Head of caudate nucleus (tissue), 42 donors: ENCODE results near the gene MRPL44.
"Not testable (repeated sequence)": the region's sequence is repeated elsewhere in the genome, so short reads cannot be mapped to it uniquely, and the experiment has no call there.

Source experiments
- DNase-seq, 42 donors: peaks; one replicate each; pipeline versions ENCODE4 v3.0.0 to v3.0.0-alpha.2; 2020 to 2021; ENCODE audit warnings: mixed read lengths in 7 of 42
- intact Hi-C: fragments of 100-400 bp; cut with DNase I; formaldehyde crosslinking; loops from one replicate; pipeline ENCODE4 v1.15.0; 2022

Gene MRPL44

DNA sequence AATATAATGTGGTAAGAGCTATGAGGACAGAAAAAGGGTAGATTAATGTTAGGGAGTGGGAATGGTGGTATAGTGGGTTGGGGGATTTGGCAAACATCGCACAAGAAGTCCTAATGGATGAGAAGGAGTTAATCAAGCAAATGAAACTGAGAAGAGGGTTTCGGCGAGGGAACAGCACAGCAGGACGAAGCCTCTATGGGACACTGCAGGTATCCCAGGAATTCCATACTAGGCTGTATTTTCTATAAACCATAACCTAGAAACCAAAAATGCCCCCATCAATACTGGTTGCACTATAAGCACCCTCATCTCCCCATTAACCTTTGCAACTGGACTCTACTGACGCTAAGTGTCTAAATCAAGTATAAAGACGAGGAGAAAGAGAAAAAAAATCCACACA is 22.4 kb upstream of the MRPL44 start:
- DNase-seq = no peak
- intact Hi-C loops = no loop called here

DNA sequence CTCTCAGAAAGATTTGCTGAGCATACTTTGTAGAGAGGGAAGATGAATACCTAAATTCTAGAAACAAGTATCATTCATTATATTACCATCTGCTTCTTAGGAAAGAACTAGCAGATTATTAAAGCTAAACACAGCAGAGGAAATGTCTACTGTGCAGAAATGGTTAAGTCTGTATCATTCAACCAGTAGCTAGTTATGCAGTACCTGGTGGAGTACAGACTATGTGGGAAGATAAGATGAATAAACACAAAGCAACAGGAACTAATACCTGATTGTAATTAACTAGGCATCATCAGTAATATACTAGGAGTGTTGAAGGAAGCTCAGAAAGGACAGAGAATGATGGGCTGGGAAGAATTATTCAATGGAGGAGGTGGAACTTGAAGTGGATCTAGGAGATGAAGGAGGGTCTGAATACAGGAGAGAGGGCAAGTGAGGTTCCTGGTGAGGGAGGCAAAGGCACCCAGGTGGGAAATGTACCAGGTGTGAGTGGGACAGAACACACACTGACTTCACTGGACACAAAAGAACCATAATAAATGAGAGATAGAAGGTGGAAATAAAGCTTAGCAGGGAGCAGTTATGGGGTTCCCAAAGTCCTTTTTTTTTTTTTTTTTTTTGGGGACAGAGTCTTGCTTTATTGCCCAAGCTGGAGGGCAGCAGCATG is 21.7 kb upstream of the MRPL44 start:
- intact Hi-C loops = no loop called here
- DNase-seq = no peak

DNA sequence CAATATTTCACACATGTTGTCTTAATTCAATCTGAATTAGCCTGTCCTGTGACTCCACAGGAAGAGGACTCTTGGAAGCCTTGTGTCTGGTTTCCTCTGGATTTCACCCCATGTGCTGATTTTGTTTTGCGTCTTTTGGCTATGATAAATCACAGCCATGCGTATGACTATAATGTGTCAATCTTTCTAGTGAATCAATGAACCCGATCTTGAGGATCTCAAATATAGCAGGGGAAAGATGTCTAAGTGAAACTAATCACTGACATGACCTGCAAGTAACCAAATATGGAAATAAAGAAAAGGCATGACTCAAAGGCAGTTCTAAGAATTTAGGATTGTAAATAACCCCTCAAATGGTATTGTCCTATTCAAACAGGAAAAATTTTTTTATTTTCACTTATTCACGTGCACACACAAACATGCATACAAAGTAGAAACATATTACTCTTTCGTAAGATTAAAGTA is 20.4 kb upstream of the MRPL44 start:
- no peak for DNase-seq
- intact Hi-C loops = no loop called here

GRCh38 chr2:223937535-223937934 is 19.7 kb upstream of the MRPL44 start:
- DNase-seq = no peak
- intact Hi-C loops = no loop called here

DNA sequence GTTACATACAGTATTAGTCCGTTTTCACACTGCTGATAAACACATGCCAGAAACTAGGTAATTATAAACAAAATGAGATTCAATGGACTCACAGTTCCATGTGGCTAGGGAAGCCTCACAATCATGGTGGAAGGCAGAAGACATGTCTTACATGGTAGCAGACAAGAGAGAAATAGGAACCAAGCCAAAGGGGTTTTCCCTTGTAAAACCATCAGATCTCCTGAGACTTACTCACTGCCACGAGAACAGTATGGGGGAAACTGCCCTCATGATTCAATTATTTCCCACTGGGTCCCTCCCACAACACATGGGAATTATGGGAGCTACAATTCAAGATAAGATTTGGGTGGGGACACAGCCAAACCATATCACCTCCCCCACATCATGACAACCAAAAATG is 17.8 kb upstream of the MRPL44 start:
- intact Hi-C loops, DNase-seq: not testable (repeated sequence)

- intact Hi-C loops = no loop called here
These were observed 15.5 kb upstream of the MRPL44 start for GRCh38 chr2:223941579-223942277.

DNA sequence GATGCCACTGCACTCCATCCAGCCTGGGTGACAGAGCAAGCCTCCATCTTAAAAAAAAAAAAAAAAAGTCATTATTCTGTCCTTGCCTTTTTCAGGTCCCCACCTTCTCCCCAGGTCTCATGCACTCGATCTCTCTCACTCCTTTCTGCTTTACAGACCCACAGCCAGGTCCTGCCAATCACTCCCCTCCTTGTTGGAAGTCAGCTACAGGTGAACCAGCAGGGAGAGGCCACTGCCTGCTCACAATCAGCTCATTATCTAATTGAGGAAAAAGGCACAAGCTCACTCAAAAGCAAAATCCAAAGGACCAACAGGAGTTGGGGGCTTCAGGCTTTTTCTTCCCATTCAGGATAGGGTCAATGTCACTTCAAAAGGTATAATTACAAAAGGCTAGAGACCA is 14.1 kb upstream of the MRPL44 start:
- no peak for DNase-seq
- intact Hi-C loops = no loop called here

More at GRCh38 chr2:223941579-223942277, 15.5 kb upstream of the MRPL44 start:
- DNase-seq = no peak

- DNase-seq = peak in 2 of 42 donors; percentile 19 to 45
- intact Hi-C loops = no loop called here
These were observed 13.7 kb upstream of the MRPL44 start for GRCh38 chr2:223943561-223944008.

DNA sequence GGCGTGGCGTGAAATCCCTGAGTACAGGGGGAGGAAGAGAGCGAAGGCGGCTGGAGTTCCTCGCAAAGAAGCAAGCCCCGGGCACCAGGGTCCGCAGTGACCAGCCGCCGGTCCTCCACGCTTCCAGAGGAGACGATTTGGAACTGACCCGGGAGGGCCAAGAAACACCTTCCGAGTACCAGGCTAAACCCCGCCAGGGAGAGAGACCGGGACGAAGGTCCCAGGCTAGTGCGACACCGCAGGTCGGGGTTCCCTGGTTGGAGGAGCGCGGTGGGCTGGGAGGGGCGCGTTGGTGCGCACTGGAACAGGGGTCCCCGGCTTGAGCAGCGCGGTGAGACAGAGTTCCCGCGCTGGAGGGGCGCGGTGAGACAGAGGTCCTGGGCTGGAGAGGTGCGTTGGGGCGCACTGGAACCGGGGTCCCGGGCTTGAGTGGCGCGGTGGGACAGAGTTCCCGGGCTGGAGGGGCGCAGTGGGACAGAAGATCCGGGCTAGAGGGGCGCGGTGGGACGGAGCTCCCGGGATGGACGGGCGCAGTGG is 13.0 kb upstream of the MRPL44 start:
- intact Hi-C loops = no loop called here
- peak in 40 of 42 donors; percentile 16 to 69 (median 43) for DNase-seq

GRCh38 chr2:223944703-223945531 is 12.3 kb upstream of the MRPL44 start, which contains the start of gene WDFY1:
WDFY1 (minus strand) TSS chr2:223945335; CDS start chr2:223945284, 51 bp downstream.
- intact Hi-C loops = no loop called here
- peak; percentile 76 to 98 (median 94) for DNase-seq

DNA sequence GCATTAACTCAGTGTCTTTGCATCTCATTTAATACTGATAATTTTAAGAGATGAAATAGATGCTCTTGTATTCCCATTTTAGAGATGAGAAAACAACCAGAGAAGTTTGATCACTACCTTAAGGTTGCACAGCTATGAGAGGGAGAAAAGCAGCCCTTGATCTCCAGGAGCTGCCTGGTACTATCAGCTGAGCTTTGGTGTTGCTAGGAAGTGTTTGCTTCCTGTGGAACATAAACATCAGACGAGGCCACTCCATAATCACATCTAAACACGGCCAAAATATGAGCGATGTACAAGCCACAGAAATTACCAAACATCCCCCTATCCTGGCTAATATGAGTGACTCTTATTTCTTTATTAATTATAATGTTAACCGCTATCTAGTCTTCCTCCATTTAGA is 11.5 kb upstream of the MRPL44 start:
- DNase-seq = no peak
- intact Hi-C loops = no loop called here

GRCh38 chr2:223947711-223948205 is 9.5 kb upstream of the MRPL44 start:
- DNase-seq = no peak
- intact Hi-C loops = no loop called here

DNA sequence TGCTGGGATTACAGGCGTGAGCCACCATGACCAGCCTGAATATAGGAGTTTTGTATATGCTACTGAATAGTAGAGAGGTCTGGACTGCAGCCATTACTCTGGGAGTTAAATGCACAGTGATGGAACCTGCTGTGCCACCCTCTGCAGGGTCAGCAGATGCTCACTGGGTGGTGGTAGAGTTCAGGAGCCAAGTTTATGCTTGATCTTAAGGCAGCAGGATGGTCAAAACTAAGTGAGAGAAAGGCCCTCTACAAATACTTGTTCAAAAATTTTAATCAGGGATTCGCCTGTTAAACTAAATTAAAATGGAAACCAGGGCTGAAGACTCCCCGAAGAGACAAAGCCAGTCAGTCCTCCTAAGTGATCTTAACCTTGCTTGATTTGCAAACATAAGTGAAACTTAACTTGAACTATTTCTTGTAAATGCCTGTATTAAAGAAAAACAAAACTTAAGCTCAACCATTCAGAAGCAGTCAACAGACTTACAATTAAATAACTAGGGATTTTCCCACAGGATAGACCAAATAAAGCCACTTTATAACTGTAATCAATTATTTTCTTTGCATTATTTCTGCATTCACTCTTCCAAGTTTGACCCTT is 7.9 kb upstream of the MRPL44 start:
- intact Hi-C loops = no loop called here
- no peak for DNase-seq

DNA sequence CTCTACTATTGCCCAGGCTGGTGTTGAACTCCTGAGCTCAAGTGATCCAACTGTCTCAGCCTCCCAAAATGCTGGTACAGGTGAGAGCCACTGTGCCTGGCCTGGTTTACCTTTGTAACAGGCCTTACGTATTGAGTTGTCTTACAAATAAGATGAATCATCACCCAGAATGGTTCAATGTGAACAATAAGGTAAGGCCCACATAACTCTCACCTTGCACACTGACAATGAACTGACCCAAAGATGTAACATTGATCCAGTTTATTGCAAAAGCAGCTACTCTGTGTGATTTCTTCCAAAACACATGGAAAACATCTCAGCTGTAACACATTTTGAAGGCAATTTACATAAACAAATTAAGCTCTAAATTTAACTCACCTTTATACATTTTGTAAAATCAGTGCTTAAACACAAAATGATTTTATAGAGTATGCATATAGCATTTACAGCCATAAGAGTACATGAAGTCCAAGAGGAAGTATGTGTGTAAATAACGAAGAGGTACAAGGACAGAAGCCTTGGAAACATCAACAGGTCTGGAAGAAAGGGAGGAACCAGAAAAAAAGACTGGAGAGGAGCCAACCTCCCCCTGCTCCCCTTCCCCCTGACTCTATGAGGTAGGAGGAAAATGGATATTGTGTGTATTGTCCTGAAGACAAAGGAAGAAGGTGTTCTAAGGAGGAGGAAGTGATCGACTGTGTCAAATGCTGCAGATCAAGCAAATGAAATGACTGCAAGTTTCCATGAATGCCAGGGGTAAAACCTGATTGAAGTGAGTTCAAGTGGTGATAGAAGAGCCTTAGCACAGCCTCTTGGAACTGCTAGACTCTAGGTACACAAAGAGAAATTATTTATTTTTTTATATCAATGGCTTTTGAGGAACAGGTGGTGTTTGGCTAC is 6.6 kb upstream of the MRPL44 start:
- intact Hi-C loops = no loop called here
- DNase-seq = no peak

- intact Hi-C loops = no loop called here
- DNase-seq = no peak
These were observed 4.8 kb upstream of the MRPL44 start for GRCh38 chr2:223952280-223952968.

GRCh38 chr2:223954401-223954800 is 2.9 kb upstream of the MRPL44 start:
- DNase-seq = no peak
- intact Hi-C loops = no loop called here

GRCh38 chr2:223956300-223956699 is 963 bp upstream of the MRPL44 start:
- no peak for DNase-seq
- intact Hi-C loops = no loop called here
